Testis (tissue), 2 donors: ENCODE data around the gene ZSCAN22.

ENCODE experiments used
- CTCF ChIP-seq, 3 experiments: fragments of 450-650 bp in 2 of 3; fragments of 200-600 bp in 1 of 3; sonication (generic) in 1 of 3; IDR thresholded peaks; one replicate each; pipeline ENCODE4 v1.5.1; 2016 to 2019; ENCODE audit warnings: antibody characterized with exemption in 3 of 3, mild to moderate bottlenecking in 2 of 3, moderate library complexity in 1 of 3
- POLR2A ChIP-seq: fragments of 450-650 bp; IDR thresholded peaks from one replicate; pipeline ENCODE4 v1.6.1; 2017; ENCODE audit warnings: antibody characterized with exemption, mild to moderate bottlenecking, moderate library complexity

DNA sequence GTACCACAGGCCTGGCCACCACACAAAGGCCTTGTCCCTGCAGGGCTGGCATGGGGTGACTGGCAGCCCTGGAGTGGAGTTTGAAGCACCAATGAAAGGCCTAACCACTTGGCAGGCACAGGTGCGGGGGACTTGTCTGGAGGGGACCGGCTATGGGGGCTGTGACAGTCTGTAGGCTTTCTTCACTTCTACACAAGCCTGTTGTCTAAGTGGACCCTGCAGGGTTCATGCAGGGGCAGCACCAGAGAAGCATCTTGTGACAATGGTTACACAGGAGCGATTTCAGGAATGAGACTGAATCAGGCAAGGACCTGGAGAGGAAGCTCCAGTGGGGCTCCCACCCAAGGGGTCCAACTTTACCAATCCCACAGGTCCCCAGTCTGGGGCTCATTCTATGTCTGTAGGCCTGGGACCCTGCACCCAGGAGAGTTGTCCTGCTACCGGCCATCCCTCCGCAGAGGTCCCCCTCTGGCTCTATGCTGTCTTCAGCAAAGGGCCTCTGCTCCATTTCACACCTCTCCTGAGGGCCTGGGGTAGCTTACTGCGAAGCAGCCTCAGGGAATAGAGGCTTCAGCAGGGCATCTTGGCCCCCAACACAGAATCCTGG lies 56.3 kb downstream of the ZSCAN22 start:
- no peak for TF ChIP-seq CTCF (IDR thresholded peaks at IDR 0.05)
- TF ChIP-seq POLR2A: no peak
